Measurements from ENCODE around the gene TNFAIP2.

The TNFAIP2 gene

DNA sequence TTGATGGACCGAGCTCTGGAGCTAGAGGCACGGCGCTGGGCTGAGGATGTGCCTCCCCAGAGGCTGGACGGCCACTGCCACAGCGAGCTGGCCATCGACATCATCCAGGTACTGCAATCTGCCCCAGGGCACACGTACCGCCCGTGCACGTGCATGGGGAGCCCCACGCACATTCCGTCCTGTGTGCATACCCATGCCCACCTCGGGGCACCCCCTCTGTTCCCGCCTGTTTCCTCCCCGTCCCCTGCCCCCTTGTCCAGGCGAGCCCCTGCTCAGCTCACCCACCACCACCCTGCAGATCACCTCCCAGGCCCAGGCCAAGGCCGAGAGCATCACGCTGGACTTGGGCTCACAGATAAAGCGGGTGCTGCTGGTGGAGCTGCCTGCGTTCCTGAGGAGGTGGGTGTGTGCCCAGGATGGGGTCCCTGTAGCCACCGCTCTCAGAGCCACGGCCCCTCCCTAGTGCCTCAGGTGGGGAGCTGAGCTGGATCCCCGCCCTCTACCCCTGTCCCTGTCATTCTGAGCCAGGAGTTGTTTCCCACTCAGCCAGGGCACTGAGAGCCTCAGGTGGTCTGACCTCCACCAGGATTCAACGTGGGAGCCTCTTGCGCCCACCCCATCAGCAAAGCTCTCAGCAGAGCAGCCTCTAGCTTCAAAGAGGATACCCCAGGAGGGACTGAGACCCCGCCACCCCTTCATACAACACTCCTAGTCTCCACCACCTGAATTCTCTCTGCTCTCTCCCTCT, 6.9 kb downstream of the TNFAIP2 start:
- H3K4me3 ChIP-seq (ENCODE audit: low read depth, low read length) = no peak overlapping the region
- TF ChIP-seq, protein P1, sequence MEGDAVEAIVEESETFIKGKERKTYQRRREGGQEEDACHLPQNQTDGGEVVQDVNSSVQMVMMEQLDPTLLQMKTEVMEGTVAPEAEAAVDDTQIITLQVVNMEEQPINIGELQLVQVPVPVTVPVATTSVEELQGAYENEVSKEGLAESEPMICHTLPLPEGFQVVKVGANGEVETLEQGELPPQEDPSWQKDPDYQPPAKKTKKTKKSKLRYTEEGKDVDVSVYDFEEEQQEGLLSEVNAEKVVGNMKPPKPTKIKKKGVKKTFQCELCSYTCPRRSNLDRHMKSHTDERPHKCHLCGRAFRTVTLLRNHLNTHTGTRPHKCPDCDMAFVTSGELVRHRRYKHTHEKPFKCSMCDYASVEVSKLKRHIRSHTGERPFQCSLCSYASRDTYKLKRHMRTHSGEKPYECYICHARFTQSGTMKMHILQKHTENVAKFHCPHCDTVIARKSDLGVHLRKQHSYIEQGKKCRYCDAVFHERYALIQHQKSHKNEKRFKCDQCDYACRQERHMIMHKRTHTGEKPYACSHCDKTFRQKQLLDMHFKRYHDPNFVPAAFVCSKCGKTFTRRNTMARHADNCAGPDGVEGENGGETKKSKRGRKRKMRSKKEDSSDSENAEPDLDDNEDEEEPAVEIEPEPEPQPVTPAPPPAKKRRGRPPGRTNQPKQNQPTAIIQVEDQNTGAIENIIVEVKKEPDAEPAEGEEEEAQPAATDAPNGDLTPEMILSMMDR (IDR thresholded peaks at IDR 0.05; ENCODE audit: control insufficient read depth, extremely low read depth, insufficient read depth) = no peak
- DNase-seq (ENCODE audit: low read depth) = no peak

DNA sequence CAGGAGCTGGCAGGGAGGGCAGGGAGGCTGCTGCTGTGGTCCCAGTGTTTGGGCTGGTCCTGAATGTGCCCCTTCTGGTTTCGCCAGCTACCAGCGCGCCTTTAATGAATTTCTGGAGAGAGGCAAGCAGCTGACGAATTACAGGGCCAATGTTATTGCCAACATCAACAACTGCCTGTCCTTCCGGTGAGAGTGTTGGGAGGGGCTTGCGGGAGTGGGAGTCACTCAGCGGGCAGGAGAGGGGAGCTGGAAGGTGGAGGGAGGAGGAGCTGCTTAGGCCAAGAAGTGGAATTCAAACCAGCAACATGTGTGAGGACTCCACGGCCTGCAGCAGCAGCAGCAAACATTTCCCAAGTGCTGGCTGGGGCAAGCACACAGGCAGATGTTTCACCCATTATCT, 7.7 kb downstream of the TNFAIP2 start:
- TF ChIP-seq, protein P1 (IDR thresholded peaks at IDR 0.05; ENCODE audit: control insufficient read depth, extremely low read depth, insufficient read depth) = no peak
- DNase-seq (ENCODE audit: low read depth) = peak; percentile 38
- no peak overlapping the region for H3K4me3 ChIP-seq (ENCODE audit: low read depth, low read length)

DNA sequence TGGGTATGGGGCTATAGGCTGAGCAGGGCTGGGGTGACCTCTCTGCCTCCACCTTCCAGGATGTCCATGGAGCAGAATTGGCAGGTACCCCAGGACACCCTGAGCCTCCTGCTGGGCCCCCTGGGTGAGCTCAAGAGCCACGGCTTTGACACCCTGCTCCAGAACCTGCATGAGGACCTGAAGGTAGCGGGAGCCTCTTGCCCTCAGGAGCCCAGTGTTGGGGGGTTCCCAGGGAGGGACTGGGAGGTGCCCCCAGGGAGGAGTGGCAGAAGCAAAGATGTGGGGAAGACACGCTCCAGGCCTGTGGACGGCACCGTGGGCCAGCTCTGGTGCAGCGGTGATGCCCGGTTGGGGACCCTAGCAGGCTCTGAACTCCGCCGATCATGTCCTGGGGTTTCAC, 8.3 kb downstream of the TNFAIP2 start:
- no peak for DNase-seq (ENCODE audit: low read depth)
- H3K4me3 ChIP-seq (ENCODE audit: low read depth, low read length) = no peak overlapping the region
- TF ChIP-seq, protein P1 (IDR thresholded peaks at IDR 0.05; ENCODE audit: control insufficient read depth, extremely low read depth, insufficient read depth) = no peak

DNA sequence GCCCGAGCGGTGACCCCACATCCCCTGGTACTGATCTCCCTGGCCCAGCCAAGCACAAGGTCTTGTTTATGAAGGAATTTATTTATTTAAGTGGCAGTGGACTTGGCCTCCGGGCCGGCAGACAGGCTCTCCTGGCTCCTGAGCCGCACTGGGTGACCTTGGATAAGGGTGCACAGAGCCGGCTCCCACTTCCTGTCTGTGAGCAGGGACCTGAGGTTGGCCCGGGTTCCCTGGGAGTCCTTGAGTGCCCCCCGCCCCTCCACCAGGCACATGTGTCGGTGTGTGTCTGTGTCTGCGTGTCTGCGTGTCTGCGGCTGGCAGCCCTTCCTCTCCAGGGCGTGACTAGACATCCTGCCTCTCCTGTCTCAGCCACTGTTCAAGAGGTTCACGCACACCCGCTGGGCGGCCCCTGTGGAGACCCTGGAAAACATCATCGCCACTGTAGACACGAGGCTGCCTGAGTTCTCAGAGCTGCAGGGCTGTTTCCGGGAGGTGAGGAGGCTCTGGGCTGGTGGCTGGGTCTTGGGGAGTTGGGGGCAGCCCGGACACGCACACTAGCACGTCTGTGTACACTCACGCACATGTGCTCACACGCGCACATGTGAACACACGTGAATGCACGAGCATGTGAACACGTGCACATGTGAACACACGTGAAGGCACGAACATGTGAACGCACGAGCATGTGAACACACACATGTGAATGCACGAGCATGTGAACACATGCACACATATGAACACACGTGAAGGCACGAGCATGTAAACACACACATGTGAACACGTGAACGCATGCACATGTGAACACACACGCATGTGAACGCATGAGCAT, 9.3 kb downstream of the TNFAIP2 start:
- TF ChIP-seq, protein P1 (IDR thresholded peaks at IDR 0.05; ENCODE audit: control insufficient read depth, extremely low read depth, insufficient read depth) = no peak
- H3K4me3 ChIP-seq (ENCODE audit: low read depth, low read length) = no peak overlapping the region
- no peak for DNase-seq (ENCODE audit: low read depth)

DNA sequence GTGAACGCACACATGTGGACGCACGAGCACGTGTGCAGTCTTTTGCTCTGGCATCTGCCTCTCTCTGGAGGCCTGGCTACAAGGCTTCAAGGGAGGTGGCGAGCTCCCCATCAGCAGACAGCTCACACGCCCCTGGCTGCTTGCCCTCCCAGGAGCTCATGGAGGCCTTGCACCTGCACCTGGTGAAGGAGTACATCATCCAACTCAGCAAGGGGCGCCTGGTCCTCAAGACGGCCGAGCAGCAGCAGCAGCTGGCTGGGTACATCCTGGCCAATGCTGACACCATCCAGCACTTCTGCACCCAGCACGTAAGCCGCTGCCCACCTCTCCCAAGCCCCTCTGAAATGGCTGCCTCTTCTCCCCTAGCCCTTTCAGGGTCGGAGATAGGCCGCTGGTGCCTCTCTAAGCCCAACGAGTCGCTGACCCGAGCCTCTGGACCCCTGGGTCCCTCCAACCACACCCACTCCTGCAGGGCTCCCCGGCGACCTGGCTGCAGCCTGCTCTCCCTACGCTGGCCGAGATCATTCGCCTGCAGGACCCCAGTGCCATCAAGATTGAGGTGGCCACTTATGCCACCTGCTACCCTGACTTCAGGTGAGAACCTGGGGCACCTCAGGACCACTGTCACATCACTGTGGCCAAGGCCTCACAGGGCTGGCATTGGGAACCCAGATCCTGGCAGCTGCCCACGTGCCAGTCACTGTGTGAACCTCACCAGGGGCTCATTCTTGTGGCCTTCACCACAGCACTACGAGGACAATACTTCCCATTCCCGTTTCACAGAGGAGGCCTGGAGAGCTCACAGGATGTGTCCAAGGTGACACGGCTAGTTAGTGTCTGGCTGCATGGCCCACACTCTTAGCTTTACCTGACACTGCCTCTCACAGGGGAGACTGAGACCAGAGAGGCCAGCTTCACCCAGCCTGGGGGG, 10.2 kb downstream of the TNFAIP2 start:
- no peak for DNase-seq (ENCODE audit: low read depth)
- H3K4me3 ChIP-seq (ENCODE audit: low read depth, low read length) = no peak overlapping the region
- TF ChIP-seq, protein P1 (IDR thresholded peaks at IDR 0.05; ENCODE audit: control insufficient read depth, extremely low read depth, insufficient read depth) = no peak

DNA sequence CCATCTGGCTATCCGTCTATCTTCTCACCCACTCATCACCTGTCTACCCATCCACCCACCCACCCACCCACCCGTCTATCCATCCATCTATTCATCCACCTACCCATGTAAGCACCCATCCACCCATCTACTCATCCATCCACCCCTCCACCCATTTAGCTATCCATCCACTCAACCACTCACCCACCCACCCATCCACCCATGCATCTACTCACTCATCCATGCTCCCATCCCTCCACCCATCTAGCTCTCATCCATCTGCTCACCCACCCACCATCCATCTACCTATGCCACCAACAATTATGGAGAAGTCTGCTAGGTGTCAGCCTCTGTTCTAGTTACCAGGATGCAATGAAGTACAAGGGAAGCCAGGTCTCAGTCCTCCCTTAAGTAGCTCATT, 11.1 kb downstream of the TNFAIP2 start:
- DNase-seq (ENCODE audit: low read depth) = no peak
- TF ChIP-seq, protein P1 (IDR thresholded peaks at IDR 0.05; ENCODE audit: control insufficient read depth, extremely low read depth, insufficient read depth) = no peak

More for the DNA sequence above, 11.1 kb downstream of the TNFAIP2 start:
- H3K4me3 ChIP-seq (ENCODE audit: low read depth, low read length) = no peak overlapping the region
